ENCODE data around the gene LRRFIP1.

LRRFIP1 gene

DNA sequence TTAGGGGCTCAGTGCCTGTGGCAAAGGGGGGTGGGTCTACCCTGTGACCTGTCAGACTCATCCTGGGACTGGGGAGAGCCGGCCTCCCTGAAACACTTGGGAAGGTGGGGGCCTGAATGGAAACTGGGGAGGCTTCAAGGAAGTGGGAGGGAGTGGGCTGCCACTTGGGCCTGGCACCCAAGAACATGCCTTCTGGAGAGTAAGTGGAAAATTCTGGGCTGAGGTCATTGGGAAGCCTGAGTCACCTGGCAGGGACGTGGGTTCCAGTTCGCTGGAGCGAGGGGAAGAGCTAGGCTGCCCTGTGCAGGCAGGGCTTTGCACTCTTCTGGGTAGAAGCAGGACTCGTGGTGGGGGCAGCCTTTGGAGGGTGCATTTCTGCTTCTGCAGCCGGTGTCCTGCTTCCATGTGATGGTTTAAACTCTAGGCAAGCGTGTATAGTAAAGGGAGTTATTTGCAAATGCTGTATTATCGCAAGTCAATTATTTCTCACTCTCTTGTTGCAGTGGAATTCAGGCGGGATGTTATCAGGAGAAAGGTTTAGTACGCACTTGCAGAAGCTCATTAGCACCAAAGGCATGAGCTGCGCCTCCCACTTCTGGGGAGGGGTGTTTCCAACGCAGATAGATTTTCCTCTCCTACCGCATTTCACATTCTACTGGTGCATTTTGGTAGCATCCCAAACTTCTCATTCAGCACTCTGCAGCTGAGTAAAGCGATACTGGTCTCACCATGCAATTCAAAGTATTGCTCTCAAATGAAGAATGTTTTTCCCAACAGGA lies 3.8 kb downstream of the LRRFIP1 start:
- no peaks in the 10 kb centered on the region for H3K9me2 ChIP-seq (replicated peaks; ENCODE audit: insufficient read depth, low read length)
- H3K27ac ChIP-seq (ENCODE audit: low read length), result no peak overlapping the region
- H3K27me3 ChIP-seq (replicated peaks; ENCODE audit: insufficient read depth, low read length), result no peaks in the 10 kb centered on the region; the same call in 1 of the 2 replicates
- H4K20me1 ChIP-seq (ENCODE audit: insufficient read depth, low read length), result no peaks in the 10 kb centered on the region
- H3K4me2 ChIP-seq (ENCODE audit: low read depth, low read length), result no peak overlapping the region
- no peak for DNase-seq
- H3K79me2 ChIP-seq (ENCODE audit: low read length), result no peaks in the 10 kb centered on the region
- H2AFZ ChIP-seq (ENCODE audit: low read length), result no peak overlapping the region
- peaks cover 5% of the 10 kb centered on the region; the same call in 1 of the 2 replicates for H3K4me1 ChIP-seq (ENCODE audit: low read length)
- TF ChIP-seq, protein P1, sequence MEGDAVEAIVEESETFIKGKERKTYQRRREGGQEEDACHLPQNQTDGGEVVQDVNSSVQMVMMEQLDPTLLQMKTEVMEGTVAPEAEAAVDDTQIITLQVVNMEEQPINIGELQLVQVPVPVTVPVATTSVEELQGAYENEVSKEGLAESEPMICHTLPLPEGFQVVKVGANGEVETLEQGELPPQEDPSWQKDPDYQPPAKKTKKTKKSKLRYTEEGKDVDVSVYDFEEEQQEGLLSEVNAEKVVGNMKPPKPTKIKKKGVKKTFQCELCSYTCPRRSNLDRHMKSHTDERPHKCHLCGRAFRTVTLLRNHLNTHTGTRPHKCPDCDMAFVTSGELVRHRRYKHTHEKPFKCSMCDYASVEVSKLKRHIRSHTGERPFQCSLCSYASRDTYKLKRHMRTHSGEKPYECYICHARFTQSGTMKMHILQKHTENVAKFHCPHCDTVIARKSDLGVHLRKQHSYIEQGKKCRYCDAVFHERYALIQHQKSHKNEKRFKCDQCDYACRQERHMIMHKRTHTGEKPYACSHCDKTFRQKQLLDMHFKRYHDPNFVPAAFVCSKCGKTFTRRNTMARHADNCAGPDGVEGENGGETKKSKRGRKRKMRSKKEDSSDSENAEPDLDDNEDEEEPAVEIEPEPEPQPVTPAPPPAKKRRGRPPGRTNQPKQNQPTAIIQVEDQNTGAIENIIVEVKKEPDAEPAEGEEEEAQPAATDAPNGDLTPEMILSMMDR (IDR thresholded peaks at IDR 0.05; ENCODE audit: low read length), result no peak
- no peak for TF ChIP-seq EZH2 (optimal IDR thresholded peaks at IDR 0.05; ENCODE audit: low read depth, low read length)
- no peak for TF ChIP-seq EZH2phosphoT487 (IDR thresholded peaks at IDR 0.05; ENCODE audit: low read length)
- H3K9me3 ChIP-seq (replicated peaks; ENCODE audit: insufficient read depth, low read length), result no peaks in the 10 kb centered on the region
- no peaks in the 10 kb centered on the region for H3F3A ChIP-seq (ENCODE audit: insufficient read depth, low read length)
- no peak overlapping the region for H3K9ac ChIP-seq (ENCODE audit: low read length)
- no peak overlapping the region for H3K4me3 ChIP-seq (ENCODE audit: low read length)
- H3K36me3 ChIP-seq (replicated peaks; ENCODE audit: insufficient read depth, low read length), result no peaks in the 10 kb centered on the region

DNA sequence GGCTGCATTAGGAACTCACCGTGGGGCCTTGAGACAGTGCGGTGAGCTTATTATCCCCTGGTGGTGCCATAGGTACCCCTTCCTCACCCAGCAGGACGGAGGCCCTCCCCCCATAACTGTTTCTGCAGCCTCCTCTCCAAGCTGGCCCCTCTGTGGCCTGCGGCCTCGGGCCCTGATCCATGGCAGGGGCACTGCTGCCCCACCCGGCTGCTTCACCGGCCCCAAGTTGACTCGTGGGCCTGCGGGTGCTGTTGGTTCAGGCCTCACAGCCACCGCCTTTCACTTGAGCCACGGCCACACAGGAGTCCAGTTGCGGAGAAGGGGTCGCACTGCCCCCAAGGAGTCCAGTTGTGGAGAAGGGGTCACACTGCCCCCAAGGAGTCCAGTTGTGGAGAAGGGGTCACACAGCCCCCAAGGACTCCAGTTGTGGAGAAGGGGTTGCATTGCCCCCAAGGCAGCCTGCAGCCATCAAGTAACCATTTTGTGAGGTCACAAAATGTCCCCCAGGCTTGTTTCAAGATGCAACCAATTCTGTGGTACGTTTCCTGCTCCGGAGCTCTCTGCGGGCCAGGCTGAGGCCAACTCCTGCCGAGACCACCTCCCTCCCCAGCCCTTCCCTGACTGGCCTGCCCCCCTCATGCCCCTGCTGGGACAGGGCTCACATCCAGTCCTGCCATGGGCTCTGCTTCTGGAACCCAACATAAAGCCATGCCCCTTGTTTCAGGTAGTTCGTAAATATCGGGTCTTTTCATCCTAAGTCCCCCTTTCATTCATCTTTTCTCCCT lies 4.6 kb downstream of the LRRFIP1 start:
- no peak overlapping the region for H3K9ac ChIP-seq (ENCODE audit: low read length)

DNA sequence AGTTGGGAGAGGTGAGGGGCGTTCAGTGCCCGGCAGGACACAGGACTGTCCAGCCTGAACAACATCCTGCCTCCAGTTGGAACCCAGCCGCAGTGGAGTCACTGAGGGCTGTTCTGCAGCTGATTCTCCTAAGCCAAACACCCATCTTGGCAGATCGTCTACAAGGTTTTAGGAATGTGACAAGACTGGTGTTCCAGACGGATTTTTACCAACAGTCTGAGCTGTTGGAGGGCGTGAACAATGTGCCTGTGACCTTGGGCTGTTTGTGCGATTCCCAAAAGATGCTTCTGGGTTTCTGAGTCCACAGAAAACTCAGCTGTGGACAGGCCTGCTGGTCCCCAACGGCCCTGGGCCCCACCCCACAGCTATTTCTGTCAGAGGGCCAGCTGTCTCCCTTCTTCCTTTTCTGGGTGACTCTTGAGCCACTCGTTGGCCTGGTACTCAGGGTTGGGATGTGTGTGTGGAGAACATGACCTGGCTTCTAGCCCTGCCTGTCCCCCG lies 5.7 kb downstream of the LRRFIP1 start:
- H3K27me3 ChIP-seq (replicated peaks; ENCODE audit: insufficient read depth, low read length), result no peaks in the 10 kb centered on the region; the same call in 1 of the 2 replicates
- H4K20me1 ChIP-seq (ENCODE audit: insufficient read depth, low read length), result no peaks in the 10 kb centered on the region
- H3K9me2 ChIP-seq (replicated peaks; ENCODE audit: insufficient read depth, low read length), result no peaks in the 10 kb centered on the region
- no peak overlapping the region for H3K9ac ChIP-seq (ENCODE audit: low read length)
- H3K9me3 ChIP-seq (replicated peaks; ENCODE audit: insufficient read depth, low read length), result no peaks in the 10 kb centered on the region
- no peaks in the 10 kb centered on the region for H3K79me2 ChIP-seq (ENCODE audit: low read length)
- no peaks in the 10 kb centered on the region for H3K4me1 ChIP-seq (ENCODE audit: low read length)
- DNase-seq, result no peak
- H3F3A ChIP-seq (ENCODE audit: insufficient read depth, low read length), result no peaks in the 10 kb centered on the region
- no peaks in the 10 kb centered on the region for H3K36me3 ChIP-seq (replicated peaks; ENCODE audit: insufficient read depth, low read length)
- H2AFZ ChIP-seq (ENCODE audit: low read length), result no peak overlapping the region
- no peak overlapping the region for H3K27ac ChIP-seq (ENCODE audit: low read length)
- TF ChIP-seq, protein P1 (IDR thresholded peaks at IDR 0.05; ENCODE audit: low read length), result no peak
- TF ChIP-seq EZH2phosphoT487 (IDR thresholded peaks at IDR 0.05; ENCODE audit: low read length) (no peak), EZH2 (optimal IDR thresholded peaks at IDR 0.05; ENCODE audit: low read depth, low read length) (no peak)
- H3K4me2 ChIP-seq (ENCODE audit: low read depth, low read length), result no peak overlapping the region
- no peak overlapping the region for H3K4me3 ChIP-seq (ENCODE audit: low read length)

More for the DNA sequence above, 4.6 kb downstream of the LRRFIP1 start:
- Histone ChIP-seq H3K4me1 (ENCODE audit: low read length) (no peaks in the 10 kb centered on the region), H3K79me2 (ENCODE audit: low read length) (no peaks in the 10 kb centered on the region), H2AFZ (ENCODE audit: low read length) (no peak overlapping the region), H3K36me3 (replicated peaks; ENCODE audit: insufficient read depth, low read length) (no peaks in the 10 kb centered on the region), H3K9me3 (replicated peaks; ENCODE audit: insufficient read depth, low read length) (no peaks in the 10 kb centered on the region), H3K4me3 (ENCODE audit: low read length) (no peak overlapping the region), H4K20me1 (ENCODE audit: insufficient read depth, low read length) (no peaks in the 10 kb centered on the region), H3K27me3 (replicated peaks; ENCODE audit: insufficient read depth, low read length) (no peaks in the 10 kb centered on the region; the same call in 1 of the 2 replicates), H3K4me2 (ENCODE audit: low read depth, low read length) (no peak overlapping the region), H3K27ac (ENCODE audit: low read length) (no peak overlapping the region), H3F3A (ENCODE audit: insufficient read depth, low read length) (no peaks in the 10 kb centered on the region), H3K9me2 (replicated peaks; ENCODE audit: insufficient read depth, low read length) (no peaks in the 10 kb centered on the region)
- DNase-seq, result no peak
- TF ChIP-seq EZH2phosphoT487 (IDR thresholded peaks at IDR 0.05; ENCODE audit: low read length), result no peak
- TF ChIP-seq, protein P1 (IDR thresholded peaks at IDR 0.05; ENCODE audit: low read length), result no peak
- no peak for TF ChIP-seq EZH2 (optimal IDR thresholded peaks at IDR 0.05; ENCODE audit: low read depth, low read length)

All from MM.1S (cell line).